ENCODE measurements around the gene TNRC18.
"Not testable (repeated sequence)": the region's sequence is repeated elsewhere in the genome, so short reads cannot be mapped to it uniquely, and the experiment has no call there.

- TF ChIP-seq CTCF (IDR thresholded peaks at IDR 0.05; ENCODE audit: insufficient read depth, low read length, poor library complexity, severe bottlenecking); EZH2phosphoT487 (conservative IDR thresholded peaks at IDR 0.05; ENCODE audit: low read length): not testable (repeated sequence)
Observed at GRCh38 chr7:5273831-5274405, 149.7 kb downstream of the TNRC18 start.

Data from SU-DHL-6 (cell line).